GM21390 (cell line): ENCODE results near the gene NDN.

Source experiments
- ATAC-seq: cut with Tn5 transposase; IDR thresholded peaks from one replicate; pipeline ENCODE4 v1.9.1; 2021; ENCODE audit not compliant: unreplicated experiment

Gene NDN

DNA sequence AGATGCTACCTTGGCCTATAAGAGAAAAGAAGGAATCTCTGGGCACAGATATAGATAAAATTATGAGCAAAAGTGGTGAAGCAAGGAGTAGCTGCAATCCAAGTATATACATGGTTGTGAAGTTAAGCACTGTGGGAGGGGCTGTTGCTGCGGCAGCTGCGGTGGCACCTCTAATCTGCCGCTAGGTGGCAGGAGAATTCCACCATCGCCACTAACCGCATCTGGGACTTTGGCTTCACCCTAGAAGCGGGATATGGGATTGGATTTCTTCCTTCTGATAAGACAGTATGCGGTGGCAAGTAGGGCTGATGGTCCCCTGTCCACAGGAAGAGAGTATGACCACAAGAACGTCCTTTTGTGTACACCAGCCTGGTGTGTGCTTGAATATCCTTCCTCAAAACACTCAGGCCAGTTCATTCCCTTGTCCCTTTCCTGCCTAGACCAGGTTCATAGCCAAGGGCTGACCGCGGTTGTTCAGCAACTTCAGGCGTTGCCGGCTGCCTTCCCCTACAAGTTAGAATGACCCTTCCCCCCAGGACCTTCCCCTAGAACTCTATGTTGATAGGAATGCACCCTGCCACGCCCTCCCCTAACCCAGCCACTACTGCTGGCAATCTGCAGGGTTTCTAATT is 44.6 kb downstream of the NDN start:
- peak; percentile 63 for ATAC-seq
